Ishikawa (cell line): ENCODE data around the gene REC114.

Experiments used
- TEAD4 ChIP-seq: IDR thresholded peaks from 2 replicates; pipeline ENCODE4 v1.6.1; 2012
- TF ChIP-seq, protein P1 (sequence below): IDR thresholded peaks from 2 replicates; pipeline ENCODE4 v1.6.1; 2012
- TF ChIP-seq, protein P2 (sequence below): IDR thresholded peaks from 2 replicates; pipeline ENCODE4 v1.6.1; 2012

DNA sequence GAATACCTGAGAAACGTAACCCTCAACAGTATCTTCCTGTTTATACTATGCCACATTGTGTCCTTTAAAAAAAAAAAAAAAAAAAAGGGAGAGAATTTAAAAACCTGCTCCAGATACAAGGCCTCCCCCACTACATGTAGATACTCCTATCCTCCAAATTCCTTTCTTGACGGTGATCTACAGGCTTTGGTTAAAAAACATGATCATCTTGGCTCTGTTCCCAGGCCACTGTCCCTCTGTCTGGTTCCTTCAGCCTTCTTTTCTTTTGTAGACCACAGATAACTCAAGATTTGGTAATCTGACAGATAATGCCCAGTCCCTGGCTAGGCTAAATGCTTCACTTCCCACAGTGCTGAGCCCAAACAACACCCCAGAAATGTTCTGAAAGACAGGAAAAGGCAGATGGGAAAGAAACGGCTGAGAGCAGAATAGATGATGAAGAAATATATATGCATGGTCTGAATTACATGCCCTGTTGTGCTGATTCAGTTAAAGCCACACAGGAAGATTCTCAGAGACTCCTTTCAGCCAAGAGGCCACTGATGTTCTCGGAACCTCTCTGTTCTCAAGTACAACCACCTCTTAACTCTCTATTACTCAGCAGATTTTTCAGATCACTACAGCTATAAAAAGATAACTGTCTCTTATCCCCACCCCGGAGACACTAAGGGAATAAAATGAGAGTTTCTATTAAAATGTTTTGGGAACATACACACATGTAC, 141.9 kb downstream of the REC114 start:
- no peak for TF ChIP-seq TEAD4
- TF ChIP-seq, protein P1, sequence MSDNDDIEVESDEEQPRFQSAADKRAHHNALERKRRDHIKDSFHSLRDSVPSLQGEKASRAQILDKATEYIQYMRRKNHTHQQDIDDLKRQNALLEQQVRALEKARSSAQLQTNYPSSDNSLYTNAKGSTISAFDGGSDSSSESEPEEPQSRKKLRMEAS: no peak
- TF ChIP-seq, protein P2, sequence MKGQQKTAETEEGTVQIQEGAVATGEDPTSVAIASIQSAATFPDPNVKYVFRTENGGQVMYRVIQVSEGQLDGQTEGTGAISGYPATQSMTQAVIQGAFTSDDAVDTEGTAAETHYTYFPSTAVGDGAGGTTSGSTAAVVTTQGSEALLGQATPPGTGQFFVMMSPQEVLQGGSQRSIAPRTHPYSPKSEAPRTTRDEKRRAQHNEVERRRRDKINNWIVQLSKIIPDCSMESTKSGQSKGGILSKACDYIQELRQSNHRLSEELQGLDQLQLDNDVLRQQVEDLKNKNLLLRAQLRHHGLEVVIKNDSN: no peak
